Cerebellar cortex (tissue), 1 donor: ENCODE measurements around the gene C1QA.
A peak's percentile ranks its signal among the peaks of the same experiment; 100 is the strongest.
"Not testable (repeated sequence)": the region's sequence is repeated elsewhere in the genome, so short reads cannot be mapped to it uniquely, and the experiment has no call there.

Experiments
- DNase-seq: peaks from one replicate; pipeline ENCODE4 v3.0.0-alpha.2; 2015; ENCODE audit warnings: low spot score

The C1QA gene

GRCh38 chr1:22673486-22674409, 37.3 kb downstream of the C1QA start:
- DNase-seq = peak; percentile 34

- no peak for DNase-seq
Observed at GRCh38 chr1:22674410-22674749, 38.0 kb downstream of the C1QA start.

GRCh38 chr1:22676151-22676550, 39.7 kb downstream of the C1QA start:
- not testable (repeated sequence) for DNase-seq

- no peak for DNase-seq
Observed at GRCh38 chr1:22676916-22677583, 40.6 kb downstream of the C1QA start.

GRCh38 chr1:22677931-22678896, 41.8 kb downstream of the C1QA start:
- no peak for DNase-seq

GRCh38 chr1:22680726-22681125, 44.3 kb downstream of the C1QA start:
- DNase-seq = no peak

GRCh38 chr1:22681556-22682276, 45.3 kb downstream of the C1QA start:
- no peak for DNase-seq

- no peak for DNase-seq
Observed at GRCh38 chr1:22683547-22683946, 47.1 kb downstream of the C1QA start.

- no peak for DNase-seq
Observed at GRCh38 chr1:22685591-22686059, 49.2 kb downstream of the C1QA start.

- DNase-seq = no peak
Observed at GRCh38 chr1:22687191-22687590, 50.8 kb downstream of the C1QA start.

GRCh38 chr1:22688466-22688865, 52.0 kb downstream of the C1QA start:
- no peak for DNase-seq
